Transverse colon (tissue), 4 donors: ENCODE results near the gene IST1. TPM values are rescaled to one million over a fixed set of nuclear protein-coding genes. Genes with fewer than 3 reads are reported as not detected.

Experiments
- DNase-seq: peaks from one replicate; pipeline ENCODE4 v3.0.0-alpha.2; 2019
- H3K27ac ChIP-seq, 4 donors: fragments of 200-600 bp; sonication (generic); 2 replicates each; pipeline ENCODE4 v1.5.1; 2016 to 2018; ENCODE audit warnings: inconsistent platforms in 4 of 4
- H3K27me3 ChIP-seq: fragments of 200-600 bp; sonication (generic); 2 replicates; pipeline ENCODE4 v1.5.1; 2017; ENCODE audit warnings: inconsistent platforms
- H3K36me3 ChIP-seq, 4 donors: fragments of 200-600 bp; sonication (generic); 2 replicates each; pipeline ENCODE4 v1.5.1; 2017 to 2019; ENCODE audit warnings: inconsistent platforms in 4 of 4
- H3K4me1 ChIP-seq, 4 donors: fragments of 200-600 bp; sonication (generic); 2 replicates each; pipeline ENCODE4 v1.5.1; 2017 to 2020; ENCODE audit warnings: inconsistent platforms in 4 of 4
- H3K4me3 ChIP-seq, 4 donors: fragments of 200-600 bp; sonication (generic); 1 replicate in 1 of 4; 2 replicates in 3 of 4; pipeline versions ENCODE4 v1.5.1 to v1.6.1; 2017 to 2019; ENCODE audit warnings: inconsistent platforms in 4 of 4
- H3K9me3 ChIP-seq, 2 donors: fragments of 200-600 bp; sonication (generic); 2 replicates each; pipeline ENCODE4 v1.5.1; 2017 to 2019; ENCODE audit warnings: inconsistent platforms in 2 of 2
- CTCF ChIP-seq, 5 experiments: fragments of 200-600 bp in 3 of 5; fragments of 450-650 bp in 2 of 5; sonication (generic) in 3 of 5; IDR thresholded peaks; 1 replicate in 2 of 5; 2 replicates in 3 of 5; pipeline ENCODE4 v1.5.1; 2016 to 2017; ENCODE audit warnings: antibody characterized with exemption in 5 of 5, inconsistent platforms in 3 of 5, mild to moderate bottlenecking in 2 of 5, moderate library complexity in 1 of 5
- EP300 ChIP-seq: sonication (generic); formaldehyde crosslinking; IDR thresholded peaks from one replicate; pipeline ENCODE4 v1.6.1; 2017; ENCODE audit warnings: antibody characterized with exemption, low read depth
- POLR2A ChIP-seq: fragments of 450-650 bp; IDR thresholded peaks from one replicate; pipeline ENCODE4 v1.6.1; 2016; ENCODE audit warnings: antibody characterized with exemption, mild to moderate bottlenecking, moderate library complexity
- POLR2AphosphoS5 ChIP-seq, 3 donors: sonication (generic); formaldehyde crosslinking; IDR thresholded peaks; one replicate each; pipeline ENCODE4 v1.6.1; 2016; ENCODE audit warnings: antibody characterized with exemption in 3 of 3
- WGBS, 2 donors: methylation state at CpG; one replicate each; pipeline ENCODE4 v1.1.5; 2018; ENCODE audit warnings: low coverage in 1 of 2; 5-methylcytosine and 5-hydroxymethylcytosine counted together
- in situ Hi-C, 4 donors: fragments of 200-750 bp; cut with MboI; loops; one replicate each; pipeline versions ENCODE4 v1.15.0 to v1.15.1; 2017; ENCODE audit warnings: low sequenced_read_pairs in 3 of 4, low pct_ligation_motif_present in 1 of 4, low pct_unique_long_range_greater_than_20kb in 1 of 4
- intact Hi-C: fragments of 100-400 bp; cut with DNase I; formaldehyde crosslinking; loops from one replicate; pipeline ENCODE4 v1.15.1; 2023; ENCODE audit warnings: low total_unique reads
- total RNA-seq, 4 donors: library from RNA; depleted of rRNA; stranded (reverse); fragments of >200 nt; gene quantifications; one replicate each; pipeline ENCODE4 v1.1.0, GENCODE V29; 2016

IST1 gene
- total RNA-seq, 4 donors from 2014 or later: 200 to 303 (median 257) TPM

- no peaks in the 10 kb centered on the region for H3K9me3 ChIP-seq
- peaks cover 17 to 37% (median 25%) of the 10 kb centered on the region in 4 donors for H3K4me1 ChIP-seq
- TF ChIP-seq EP300 (no peak), CTCF (IDR thresholded peaks at IDR 0.05) (no peak), POLR2AphosphoS5 (IDR thresholded peaks at IDR 0.05) (no peak), POLR2A (no peak)
- H3K27me3 ChIP-seq: no peaks in the 10 kb centered on the region
- peaks cover 0 to 90% (median 30%) of the 10 kb centered on the region in 4 donors for H3K36me3 ChIP-seq
- no peak for DNase-seq
- intact Hi-C loops (no loop called here), in situ Hi-C loops (no loop called here)
- H3K27ac ChIP-seq: no peak overlapping the region
- no peak overlapping the region for H3K4me3 ChIP-seq
- 95% methylated on average over 2 of the region's 2 CpGs; no CpG with 5 or more reads in 1 of the 2 donors for WGBS, 2 donors
Measured at GRCh38 chr16:71924710-71925109, 29.4 kb downstream of the IST1 start.

- no peak for TF ChIP-seq POLR2A
- TF ChIP-seq CTCF (IDR thresholded peaks at IDR 0.05): no peak
- TF ChIP-seq POLR2AphosphoS5 (IDR thresholded peaks at IDR 0.05): peak in 2 of 3 donors; percentile 56 to 58
- no peak for TF ChIP-seq EP300
- Histone ChIP-seq H3K27ac (peak overlapping the region; percentile 65 to 75 (median 73)), H3K27me3 (no peaks in the 10 kb centered on the region), H3K36me3 (peaks cover 0 to 64% (median 19%) of the 10 kb centered on the region in 4 donors), H3K9me3 (no peaks in the 10 kb centered on the region), H3K4me1 (peaks cover 19 to 56% (median 34%) of the 10 kb centered on the region in 4 donors), H3K4me3 (no peak overlapping the region)
- 24 to 30% methylated on average over 3 of the region's 3 CpGs for WGBS, 2 donors
- DNase-seq: peak; percentile 81
- intact Hi-C loops: no loop called here
- in situ Hi-C loops: no loop called here
Measured at GRCh38 chr16:71927383-71927782, 32.1 kb downstream of the IST1 start.

GRCh38 chr16:71927787-71928186 lies 32.5 kb downstream of the IST1 start:
- H3K4me1 ChIP-seq: peaks cover 19 to 56% (median 34%) of the 10 kb centered on the region in 4 donors

GRCh38 chr16:71929048-71929447 lies 33.7 kb downstream of the IST1 start:
- WGBS, 2 donors: 64 to 80% methylated on average over 1 to 3 of the region's 3 CpGs
- Histone ChIP-seq H3K4me3 (no peak overlapping the region), H3K9me3 (no peaks in the 10 kb centered on the region), H3K36me3 (peaks cover 0 to 47% (median 11%) of the 10 kb centered on the region in 4 donors), H3K27me3 (no peaks in the 10 kb centered on the region), H3K4me1 (peaks cover 19 to 56% (median 34%) of the 10 kb centered on the region in 4 donors), H3K27ac (peak overlapping the region; percentile 65 to 75 (median 73))
- in situ Hi-C loops: no loop called here
- intact Hi-C loops: no loop called here
- DNase-seq: peak; percentile 26
- TF ChIP-seq POLR2A (no peak), CTCF (IDR thresholded peaks at IDR 0.05) (no peak), POLR2AphosphoS5 (IDR thresholded peaks at IDR 0.05) (peak; percentile 33 to 39 (median 34)), EP300 (no peak)

More at GRCh38 chr16:71927787-71928186, 32.5 kb downstream of the IST1 start:
- in situ Hi-C loops (no loop called here), intact Hi-C loops (no loop called here)
- 38 to 48% methylated on average over 4 to 5 of the region's 5 CpGs for WGBS, 2 donors
- no peak for TF ChIP-seq EP300
- TF ChIP-seq POLR2A: no peak
- TF ChIP-seq POLR2AphosphoS5 (IDR thresholded peaks at IDR 0.05): no peak
- TF ChIP-seq CTCF (IDR thresholded peaks at IDR 0.05): no peak
- DNase-seq: no peak
- H3K27ac ChIP-seq: peak overlapping the region; percentile 65 to 75 (median 73)
- no peak overlapping the region for H3K4me3 ChIP-seq
- H3K9me3 ChIP-seq: no peaks in the 10 kb centered on the region
- H3K36me3 ChIP-seq: peaks cover 0 to 60% (median 17%) of the 10 kb centered on the region in 4 donors
- H3K27me3 ChIP-seq: no peaks in the 10 kb centered on the region
